H1 (cell line): ENCODE data around the gene DCAF15. TPM values are rescaled to one million over a fixed set of nuclear protein-coding genes. Genes with fewer than 3 reads are reported as not detected.

ENCODE experiments used
- ATF3 ChIP-seq: IDR thresholded peaks from 2 replicates; pipeline ENCODE4 v1.6.1; 2011; ENCODE audit warnings: low read depth, mild to moderate bottlenecking, low read length; ENCODE audit not compliant: insufficient read depth
- CBX8 ChIP-seq: fragments of 300-800, 300-1000 bp; sonication (generic); IDR thresholded peaks from 2 replicates; pipeline ENCODE4 v1.7.1; 2016; ENCODE audit warnings: low read depth, low read length, borderline replicate concordance
- CHD7 ChIP-seq: fragments of 300-600 bp; sonication (generic); IDR thresholded peaks from 2 replicates; pipeline ENCODE4 v1.7.1; 2012; ENCODE audit warnings: low read length, moderate library complexity, mild to moderate bottlenecking, inconsistent platforms; ENCODE audit not compliant: insufficient replicate concordance
- CREB1 ChIP-seq: IDR thresholded peaks from 2 replicates; pipeline ENCODE4 v1.6.1; 2012; ENCODE audit warnings: inconsistent platforms
- CTBP2 ChIP-seq: IDR thresholded peaks from 2 replicates; pipeline ENCODE4 v1.7.0; 2011; ENCODE audit warnings: borderline replicate concordance, mild to moderate bottlenecking, moderate library complexity, mixed read lengths, low read length; ENCODE audit not compliant: insufficient read depth, insufficient read length
- FOSL1 ChIP-seq: IDR thresholded peaks from 2 replicates; pipeline ENCODE4 v1.6.1; 2011; ENCODE audit warnings: mild to moderate bottlenecking, low read depth, low read length, moderate library complexity; ENCODE audit not compliant: insufficient read depth
- GABPA ChIP-seq: IDR thresholded peaks from 2 replicates; pipeline ENCODE4 v1.6.1; 2011; ENCODE audit warnings: mild to moderate bottlenecking, low read length, moderate library complexity, borderline replicate concordance; ENCODE audit not compliant: insufficient read depth
- RAD21 ChIP-seq, 2 experiments: IDR thresholded peaks in 1 of 2; conservative IDR thresholded peaks in 1 of 2; 2 replicates each; pipeline ENCODE4 v1.6.1; 2011; ENCODE audit warnings: low read depth in 2 of 2, low read length in 2 of 2, improper control_type of control experiment in 1 of 2, inconsistent platforms in 1 of 2, mild to moderate bottlenecking in 1 of 2, moderate library complexity in 1 of 2
- SP2 ChIP-seq: IDR thresholded peaks from 2 replicates; pipeline ENCODE4 v1.6.1; 2012; ENCODE audit warnings: mild to moderate bottlenecking, low read length, inconsistent platforms
- TEAD4 ChIP-seq: IDR thresholded peaks from 2 replicates; pipeline ENCODE4 v1.6.1; 2012; ENCODE audit warnings: low read depth, low read length, inconsistent platforms, mixed read lengths
- polyA plus RNA-seq, 7 experiments: library from polyadenylated mRNA; depleted of rRNA in 3 of 7; stranded (reverse) in 5 of 7; unstranded in 2 of 7; fragments of >200 nt in 5 of 7; fragments of 200-250 nt in 2 of 7; gene quantifications; 1 replicate in 5 of 7; 2 replicates in 1 of 7; 4 replicates in 1 of 7; pipeline versions ENCODE4 v1.2.1 to v1.2.3, GENCODE V29; 2011 to 2013; ENCODE audit warnings: missing spikeins in 2 of 7, mixed read lengths in 2 of 7
- total RNA-seq: library from RNA; stranded (reverse); fragmentation: NEBNext Ultra II Directional; extraction: Animal tissue kit (Norgen Biotek cat#: 25700); gene quantifications from 2 replicates; pipeline ENCODE4 v1.2.1, GENCODE V29; 2021

The DCAF15 gene
- total and polyA plus RNA-seq, 2 of the 8 experiments (the other 6 are each of a cell fraction or from before 2014, with no cell fraction given): 68.7 to 80.8 TPM

- TF ChIP-seq TEAD4: no peak; the same call in 1 of the 2 replicates
- TF ChIP-seq SP2: no peak
- no peak for TF ChIP-seq FOSL1
- TF ChIP-seq CHD7: no peak
- TF ChIP-seq RAD21 (IDR thresholded peaks at IDR 0.05 in 1 of 2, conservative IDR thresholded peaks at IDR 0.05 in 1 of 2; ENCODE audit: low read depth in 2 of 2, low read length in 2 of 2): no peak; a peak in 1 of 4 replicates
- no peak for TF ChIP-seq CBX8
- no peak for TF ChIP-seq CTBP2
- no peak for TF ChIP-seq ATF3
- no peak for TF ChIP-seq GABPA
- no peak for TF ChIP-seq CREB1
These were observed 11.3 kb downstream of the DCAF15 start (continued) for GRCh38 chr19:13963603-13964105.
